HEK293 (cell line): Measurements from ENCODE around the gene PTDSS2.

ENCODE experiments used
- CTCF ChIA-PET: fragments of 350-600 bp; formaldehyde crosslinking; extraction: SDS; loops from one replicate; lab custom pipeline; 2021; ENCODE audit warnings: antibody characterized with exemption; lab: Yijun Ruan, JAX
- POLR2A ChIA-PET: fragments of 300-600 bp; formaldehyde crosslinking; extraction: SDS; loops from one replicate; lab custom pipeline; 2020; ENCODE audit warnings: antibody characterized with exemption, inconsistent platforms; lab: Yijun Ruan, JAX
- H3K27ac ChIP-seq: fragments of 200-500 bp; sonication (Bioruptor generic); 2 replicates; pipeline ENCODE4 v1.5.1; 2014; ENCODE audit warnings: low read depth, low read length, control low read depth, inconsistent platforms; ENCODE audit errors: extremely low read depth
- H3K36me3 ChIP-seq, 2 experiments: fragments of 200-500 bp in 1 of 2; sonication (Bioruptor generic) in 1 of 2; 1 replicate in 1 of 2; 2 replicates in 1 of 2; pipeline ENCODE4 v1.5.1; 2014 to 2017; ENCODE audit warnings: inconsistent platforms in 2 of 2, low read length in 2 of 2; ENCODE audit not compliant: control insufficient read depth in 2 of 2, insufficient read depth in 1 of 2
- H3K4me1 ChIP-seq: fragments of 200-500 bp; sonication (Bioruptor generic); 2 replicates; pipeline ENCODE4 v1.5.1; 2014; ENCODE audit warnings: mild to moderate bottlenecking, low read length, inconsistent platforms; ENCODE audit not compliant: control insufficient read depth, insufficient read depth
- H3K4me3 ChIP-seq: 2 replicates; pipeline ENCODE4 v1.5.1; 2011; ENCODE audit warnings: low read depth, mild to moderate bottlenecking, control low read depth, low read length, moderate library complexity
- H3K9me3 ChIP-seq: fragments of 200-500 bp; sonication (Bioruptor generic); 2 replicates; pipeline ENCODE4 v1.5.1; 2014; ENCODE audit warnings: low read depth, low read length, inconsistent platforms; ENCODE audit not compliant: control insufficient read depth, insufficient read depth
- FEZF1 ChIP-seq: fragments of 450-650 bp; formaldehyde crosslinking; IDR thresholded peaks from 2 replicates; pipeline ENCODE4 v1.5.1; 2016; ENCODE audit warnings: missing biosample characterization, missing genetic modification characterization
- INSM2 ChIP-seq: fragments of 450-650 bp; formaldehyde crosslinking; IDR thresholded peaks from 2 replicates; pipeline ENCODE4 v1.5.1; 2016; ENCODE audit warnings: missing biosample characterization, missing genetic modification characterization
- MYNN ChIP-seq: fragments of 450-650 bp; formaldehyde crosslinking; IDR thresholded peaks from 2 replicates; pipeline ENCODE4 v1.5.1; 2016; ENCODE audit warnings: missing biosample characterization, missing genetic modification characterization, borderline replicate concordance
- OVOL3 ChIP-seq: fragments of 450-650 bp; formaldehyde crosslinking; IDR thresholded peaks from 2 replicates; pipeline ENCODE4 v1.5.1; 2016; ENCODE audit warnings: missing biosample characterization, missing genetic modification characterization
- SP2 ChIP-seq: fragments of 450-650 bp; formaldehyde crosslinking; IDR thresholded peaks from 2 replicates; pipeline ENCODE4 v1.5.1; 2016; ENCODE audit warnings: missing biosample characterization, missing genetic modification characterization
- ZBTB10 ChIP-seq: fragments of 450-650 bp; formaldehyde crosslinking; IDR thresholded peaks from 2 replicates; pipeline ENCODE4 v1.5.1; 2016; ENCODE audit warnings: missing biosample characterization, missing genetic modification characterization
- ZFHX2 ChIP-seq: fragments of 450-650 bp; formaldehyde crosslinking; conservative IDR thresholded peaks from 2 replicates; pipeline ENCODE4 v1.5.1; 2016; ENCODE audit warnings: missing biosample characterization, missing genetic modification characterization
- ZFP3 ChIP-seq: fragments of 450-650 bp; formaldehyde crosslinking; IDR thresholded peaks from 2 replicates; pipeline ENCODE4 v1.5.1; 2016; ENCODE audit warnings: low read depth, missing biosample characterization, missing genetic modification characterization
- ZNF121 ChIP-seq: fragments of 450-650 bp; formaldehyde crosslinking; IDR thresholded peaks from 2 replicates; pipeline ENCODE4 v1.5.1; 2016; ENCODE audit warnings: missing biosample characterization, missing genetic modification characterization
- ZNF140 ChIP-seq: fragments of 450-650 bp; formaldehyde crosslinking; IDR thresholded peaks from 2 replicates; pipeline ENCODE4 v1.5.1; 2016; ENCODE audit warnings: missing biosample characterization, missing genetic modification characterization
- ZNF155 ChIP-seq: fragments of 450-650 bp; formaldehyde crosslinking; IDR thresholded peaks from 2 replicates; pipeline ENCODE4 v1.5.1; 2016; ENCODE audit warnings: missing biosample characterization, missing genetic modification characterization
- ZNF18 ChIP-seq: fragments of 450-650 bp; formaldehyde crosslinking; IDR thresholded peaks from 2 replicates; pipeline ENCODE4 v1.5.1; 2016; ENCODE audit warnings: missing biosample characterization, missing genetic modification characterization
- ZNF2 ChIP-seq: fragments of 450-650 bp; formaldehyde crosslinking; IDR thresholded peaks from 2 replicates; pipeline ENCODE4 v1.5.1; 2016; ENCODE audit warnings: missing biosample characterization, missing genetic modification characterization
- ZNF202 ChIP-seq: fragments of 450-650 bp; formaldehyde crosslinking; IDR thresholded peaks from 2 replicates; pipeline ENCODE4 v1.5.1; 2016; ENCODE audit warnings: missing biosample characterization, missing genetic modification characterization, borderline replicate concordance
- ZNF248 ChIP-seq: fragments of 450-650 bp; formaldehyde crosslinking; IDR thresholded peaks from 2 replicates; pipeline ENCODE4 v1.5.1; 2017; ENCODE audit warnings: missing biosample characterization, missing genetic modification characterization
- ZNF354C ChIP-seq: fragments of 450-650 bp; formaldehyde crosslinking; IDR thresholded peaks from 2 replicates; pipeline ENCODE4 v1.5.1; 2016; ENCODE audit warnings: missing biosample characterization, missing genetic modification characterization, low read depth, borderline replicate concordance
- ZNF433 ChIP-seq: fragments of 450-650 bp; formaldehyde crosslinking; IDR thresholded peaks from 2 replicates; pipeline ENCODE4 v1.5.1; 2016; ENCODE audit warnings: missing biosample characterization, missing genetic modification characterization, low read depth
- ZNF514 ChIP-seq: fragments of 450-650 bp; formaldehyde crosslinking; IDR thresholded peaks from 2 replicates; pipeline ENCODE4 v1.5.1; 2016; ENCODE audit warnings: missing biosample characterization, missing genetic modification characterization
- ZNF529 ChIP-seq: fragments of 450-650 bp; formaldehyde crosslinking; IDR thresholded peaks from 2 replicates; pipeline ENCODE4 v1.5.1; 2017; ENCODE audit warnings: missing genetic modification characterization, missing biosample characterization; ENCODE audit not compliant: insufficient replicate concordance
- ZNF555 ChIP-seq: fragments of 450-650 bp; formaldehyde crosslinking; conservative IDR thresholded peaks from 2 replicates; pipeline ENCODE4 v1.5.1; 2017; ENCODE audit warnings: missing biosample characterization, mild to moderate bottlenecking, missing genetic modification characterization, inconsistent platforms
- ZNF654 ChIP-seq: fragments of 450-650 bp; formaldehyde crosslinking; IDR thresholded peaks from 2 replicates; pipeline ENCODE4 v1.5.1; 2016; ENCODE audit warnings: low read depth, missing biosample characterization, missing genetic modification characterization
- ZNF660 ChIP-seq: fragments of 450-650 bp; IDR thresholded peaks from 2 replicates; pipeline ENCODE4 v1.5.1; 2018; ENCODE audit warnings: missing biosample characterization, mild to moderate bottlenecking, missing genetic modification characterization
- ZNF843 ChIP-seq: fragments of 450-650 bp; formaldehyde crosslinking; IDR thresholded peaks from 2 replicates; pipeline ENCODE4 v1.5.1; 2016; ENCODE audit warnings: missing biosample characterization, missing genetic modification characterization
- ZSCAN4 ChIP-seq: fragments of 450-650 bp; formaldehyde crosslinking; IDR thresholded peaks from 2 replicates; pipeline ENCODE4 v1.5.1; 2017; ENCODE audit warnings: missing biosample characterization, missing genetic modification characterization

PTDSS2 gene

GRCh38 chr11:451738-452137, 1.7 kb downstream of the PTDSS2 start:
- Histone ChIP-seq H3K4me3 (no peak overlapping the region), H3K4me1 (no peaks in the 10 kb centered on the region), H3K36me3 (peaks cover 0 to 43% of the 10 kb centered on the region in 2 experiments; a peak in 1 of 3 replicates), H3K27ac (no peak overlapping the region), H3K9me3 (no peaks in the 10 kb centered on the region)
- POLR2A ChIA-PET: no interaction called here
- CTCF ChIA-PET: interaction anchor here (0.6 to 1.0 kb wide), 4 partner anchors 182 to 271 kb away, joined by 3 to 4 read pairs (median 4); no protein-coding TSS in a partner anchor
- no peak for TF ChIP-seq ZNF248 (tag by site-specific recombination)
- TF ChIP-seq ZNF2 (tag by site-specific recombination): no peak
- no peak for TF ChIP-seq ZNF121 (tag by site-specific recombination)
- TF ChIP-seq SP2 (tag by site-specific recombination): no peak
- TF ChIP-seq OVOL3 (tag by site-specific recombination): no peak
- no peak for TF ChIP-seq ZNF433 (tag by site-specific recombination)
- TF ChIP-seq ZNF202 (tag by site-specific recombination): no peak
- no peak for TF ChIP-seq ZNF529 (tag by site-specific recombination)
- no peak for TF ChIP-seq ZFP3 (tag by site-specific recombination)
- no peak for TF ChIP-seq MYNN (tag by site-specific recombination)
- TF ChIP-seq FEZF1: no peak
- TF ChIP-seq ZNF555: no peak
- no peak for TF ChIP-seq ZNF660 (tag by site-specific recombination)
- no peak for TF ChIP-seq ZNF155 (tag by site-specific recombination)
- TF ChIP-seq INSM2: no peak
- no peak for TF ChIP-seq ZNF843 (tag by site-specific recombination)
- TF ChIP-seq, all 188 proteins: peak for 0

- CTCF ChIA-PET: interaction anchor here (1.2 kb wide), 1 partner anchor 67 kb away, joined by 3 read pairs; no protein-coding TSS in a partner anchor
- no peak overlapping the region for H3K27ac ChIP-seq
- no peaks in the 10 kb centered on the region for H3K9me3 ChIP-seq
- H3K4me1 ChIP-seq: no peaks in the 10 kb centered on the region
- no peak overlapping the region for H3K4me3 ChIP-seq
- POLR2A ChIA-PET: no interaction called here
- TF ChIP-seq ZNF18 (tag by site-specific recombination) (no peak), ZNF202 (tag by site-specific recombination) (no peak), ZBTB10 (tag by site-specific recombination) (no peak), ZNF654 (no peak), ZSCAN4 (tag by site-specific recombination) (no peak), ZNF354C (no peak), ZNF140 (tag by site-specific recombination) (no peak), OVOL3 (tag by site-specific recombination) (no peak), ZNF555 (no peak), ZNF514 (no peak), ZFHX2 (tag by site-specific recombination) (no peak)
- TF ChIP-seq, all 188 proteins: peak for 0
- peaks cover 0 to 46% of the 10 kb centered on the region in 2 experiments; a peak in 1 of 3 replicates for H3K36me3 ChIP-seq
These were observed 2.2 kb downstream of the PTDSS2 start for GRCh38 chr11:452203-452744.
